ENCODE data around the gene PRKAR2A. TPM values are rescaled to one million over a fixed set of nuclear protein-coding genes. Genes with fewer than 3 reads are reported as not detected.

The PRKAR2A gene
- total RNA-seq, result 43.6 and 47.4 TPM in 2 replicates

- peak within 1 kb of the TSS; percentile 98 for H3K4me2 ChIP-seq (ENCODE audit: insufficient read depth, low read length)
- peaks cover 9% of the 10 kb centered on the region for H4K20me1 ChIP-seq (ENCODE audit: insufficient read depth, low read length)
- H3K9me3 ChIP-seq (ENCODE audit: low read depth, low read length), result no peaks in the 10 kb centered on the region
- H3K4me1 ChIP-seq (ENCODE audit: insufficient read depth, low read length), result peaks cover 22% of the 10 kb centered on the region
- peak within 1 kb of the TSS; percentile 98 for H2AFZ ChIP-seq (ENCODE audit: low read length)
- TF ChIP-seq, protein P1, sequence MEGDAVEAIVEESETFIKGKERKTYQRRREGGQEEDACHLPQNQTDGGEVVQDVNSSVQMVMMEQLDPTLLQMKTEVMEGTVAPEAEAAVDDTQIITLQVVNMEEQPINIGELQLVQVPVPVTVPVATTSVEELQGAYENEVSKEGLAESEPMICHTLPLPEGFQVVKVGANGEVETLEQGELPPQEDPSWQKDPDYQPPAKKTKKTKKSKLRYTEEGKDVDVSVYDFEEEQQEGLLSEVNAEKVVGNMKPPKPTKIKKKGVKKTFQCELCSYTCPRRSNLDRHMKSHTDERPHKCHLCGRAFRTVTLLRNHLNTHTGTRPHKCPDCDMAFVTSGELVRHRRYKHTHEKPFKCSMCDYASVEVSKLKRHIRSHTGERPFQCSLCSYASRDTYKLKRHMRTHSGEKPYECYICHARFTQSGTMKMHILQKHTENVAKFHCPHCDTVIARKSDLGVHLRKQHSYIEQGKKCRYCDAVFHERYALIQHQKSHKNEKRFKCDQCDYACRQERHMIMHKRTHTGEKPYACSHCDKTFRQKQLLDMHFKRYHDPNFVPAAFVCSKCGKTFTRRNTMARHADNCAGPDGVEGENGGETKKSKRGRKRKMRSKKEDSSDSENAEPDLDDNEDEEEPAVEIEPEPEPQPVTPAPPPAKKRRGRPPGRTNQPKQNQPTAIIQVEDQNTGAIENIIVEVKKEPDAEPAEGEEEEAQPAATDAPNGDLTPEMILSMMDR (IDR thresholded peaks at IDR 0.05; ENCODE audit: extremely low read depth, low read depth, low read length), result no peak
- H3K27ac ChIP-seq (ENCODE audit: low read depth, low read length), result peak within 1 kb of the TSS; percentile 69
- H3K4me3 ChIP-seq (ENCODE audit: insufficient read depth, low read length), result peak within 1 kb of the TSS; percentile 94
- no peaks in the 10 kb centered on the region for H3K36me3 ChIP-seq (ENCODE audit: insufficient read depth, low read length)
- DNase-seq (ENCODE audit: insufficient read length, low spot score, missing footprints), result peak; percentile 98
- H3K79me2 ChIP-seq (ENCODE audit: insufficient read depth, low read length), result peaks cover 23% of the 10 kb centered on the region
- no peaks in the 10 kb centered on the region for H3K27me3 ChIP-seq (ENCODE audit: insufficient read depth, low read length)
Observed at GRCh38 chr3:48847504-48848423, at the start of gene PRKAR2A. Gene PRKAR2A, minus strand, starts transcription at chr3:48847874. Its CDS starts 278 bp downstream, at chr3:48847596.

- TF ChIP-seq, protein P1 (IDR thresholded peaks at IDR 0.05; ENCODE audit: extremely low read depth, low read depth, low read length), result no peak
- H3K27ac ChIP-seq (ENCODE audit: low read depth, low read length), result no peak overlapping the region
- H3K9me3 ChIP-seq (ENCODE audit: low read depth, low read length), result no peaks in the 10 kb centered on the region
- no peak overlapping the region for H3K4me2 ChIP-seq (ENCODE audit: insufficient read depth, low read length)
- H3K36me3 ChIP-seq (ENCODE audit: insufficient read depth, low read length), result no peaks in the 10 kb centered on the region
- no peaks in the 10 kb centered on the region for H3K79me2 ChIP-seq (ENCODE audit: insufficient read depth, low read length)
- H4K20me1 ChIP-seq (ENCODE audit: insufficient read depth, low read length), result no peaks in the 10 kb centered on the region
- H3K4me3 ChIP-seq (ENCODE audit: insufficient read depth, low read length), result no peak overlapping the region
- DNase-seq (ENCODE audit: insufficient read length, low spot score, missing footprints), result no peak
- no peaks in the 10 kb centered on the region for H3K27me3 ChIP-seq (ENCODE audit: insufficient read depth, low read length)
- no peak overlapping the region for H2AFZ ChIP-seq (ENCODE audit: low read length)
- H3K4me1 ChIP-seq (ENCODE audit: insufficient read depth, low read length), result peaks cover 17% of the 10 kb centered on the region
Observed at GRCh38 chr3:48896936-48897335, 49.3 kb upstream of the PRKAR2A start.

GRCh38 chr3:48894516-48894915 lies 46.8 kb upstream of the PRKAR2A start:
- Histone ChIP-seq H3K4me2 (ENCODE audit: insufficient read depth, low read length) (no peak overlapping the region), H3K27me3 (ENCODE audit: insufficient read depth, low read length) (no peaks in the 10 kb centered on the region), H2AFZ (ENCODE audit: low read length) (no peak overlapping the region), H3K9me3 (ENCODE audit: low read depth, low read length) (no peaks in the 10 kb centered on the region), H4K20me1 (ENCODE audit: insufficient read depth, low read length) (no peaks in the 10 kb centered on the region), H3K4me3 (ENCODE audit: insufficient read depth, low read length) (no peak overlapping the region), H3K4me1 (ENCODE audit: insufficient read depth, low read length) (peaks cover 17% of the 10 kb centered on the region), H3K79me2 (ENCODE audit: insufficient read depth, low read length) (no peaks in the 10 kb centered on the region), H3K27ac (ENCODE audit: low read depth, low read length) (no peak overlapping the region), H3K36me3 (ENCODE audit: insufficient read depth, low read length) (peaks cover 4% of the 10 kb centered on the region)
- no peak for DNase-seq (ENCODE audit: insufficient read length, low spot score, missing footprints)
- TF ChIP-seq, protein P1 (IDR thresholded peaks at IDR 0.05; ENCODE audit: extremely low read depth, low read depth, low read length), result no peak

- H3K4me1 ChIP-seq (ENCODE audit: insufficient read depth, low read length), result no peaks in the 10 kb centered on the region
- peaks cover 9% of the 10 kb centered on the region for H3K36me3 ChIP-seq (ENCODE audit: insufficient read depth, low read length)
- no peaks in the 10 kb centered on the region for H3K27me3 ChIP-seq (ENCODE audit: insufficient read depth, low read length)
- no peak overlapping the region for H3K27ac ChIP-seq (ENCODE audit: low read depth, low read length)
- H2AFZ ChIP-seq (ENCODE audit: low read length), result no peak overlapping the region
- no peak overlapping the region for H3K4me3 ChIP-seq (ENCODE audit: insufficient read depth, low read length)
- no peaks in the 10 kb centered on the region for H3K9me3 ChIP-seq (ENCODE audit: low read depth, low read length)
- DNase-seq (ENCODE audit: insufficient read length, low spot score, missing footprints), result no peak
- H4K20me1 ChIP-seq (ENCODE audit: insufficient read depth, low read length), result no peaks in the 10 kb centered on the region
- TF ChIP-seq, protein P1 (IDR thresholded peaks at IDR 0.05; ENCODE audit: extremely low read depth, low read depth, low read length), result no peak
- H3K4me2 ChIP-seq (ENCODE audit: insufficient read depth, low read length), result no peak overlapping the region
- no peaks in the 10 kb centered on the region for H3K79me2 ChIP-seq (ENCODE audit: insufficient read depth, low read length)
Observed at GRCh38 chr3:48891606-48892005, 43.9 kb upstream of the PRKAR2A start.

All from osteoblast (primary cell).